Measurements from ENCODE around the gene GABRR2.
"Not testable (repeated sequence)": the region's sequence is repeated elsewhere in the genome, so short reads cannot be mapped to it uniquely, and the experiment has no call there.

The GABRR2 gene

DNA sequence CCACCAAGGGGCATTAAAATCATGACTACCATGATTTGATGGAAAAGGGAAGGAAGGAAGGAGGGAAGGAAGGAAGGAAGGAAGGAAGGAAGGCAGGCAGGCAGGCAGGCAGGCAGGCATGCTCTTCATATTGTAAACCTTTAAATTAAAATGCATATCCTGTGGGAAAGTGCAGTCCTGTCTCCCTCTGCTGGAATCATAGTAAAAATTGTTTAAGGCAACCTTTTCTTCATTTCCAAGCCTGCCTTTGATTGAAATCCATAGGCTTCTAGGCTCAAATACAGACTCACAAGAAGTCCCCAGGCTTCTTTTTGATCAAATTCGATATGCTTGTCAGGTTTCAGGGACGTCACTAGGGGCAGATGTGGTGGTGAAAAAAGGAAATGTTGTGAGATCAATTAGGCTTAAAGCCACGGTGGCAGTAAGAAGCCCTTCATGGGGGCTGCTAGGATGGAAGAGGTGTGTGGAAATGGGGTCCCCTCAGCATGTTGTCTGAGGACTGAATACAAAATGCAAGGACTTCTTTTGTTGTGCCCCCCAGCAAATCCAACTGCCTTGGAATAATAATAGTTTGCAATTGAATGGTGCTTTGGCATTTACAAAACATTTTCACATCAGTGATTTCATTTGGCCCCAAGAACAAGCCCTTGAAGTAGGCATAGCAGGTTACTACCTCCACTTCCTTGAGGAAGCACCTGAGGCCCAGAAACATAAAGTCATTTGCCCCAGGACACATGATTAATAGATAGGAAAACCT, 72.3 kb downstream of the GABRR2 start:
- TF ChIP-seq, protein P1, sequence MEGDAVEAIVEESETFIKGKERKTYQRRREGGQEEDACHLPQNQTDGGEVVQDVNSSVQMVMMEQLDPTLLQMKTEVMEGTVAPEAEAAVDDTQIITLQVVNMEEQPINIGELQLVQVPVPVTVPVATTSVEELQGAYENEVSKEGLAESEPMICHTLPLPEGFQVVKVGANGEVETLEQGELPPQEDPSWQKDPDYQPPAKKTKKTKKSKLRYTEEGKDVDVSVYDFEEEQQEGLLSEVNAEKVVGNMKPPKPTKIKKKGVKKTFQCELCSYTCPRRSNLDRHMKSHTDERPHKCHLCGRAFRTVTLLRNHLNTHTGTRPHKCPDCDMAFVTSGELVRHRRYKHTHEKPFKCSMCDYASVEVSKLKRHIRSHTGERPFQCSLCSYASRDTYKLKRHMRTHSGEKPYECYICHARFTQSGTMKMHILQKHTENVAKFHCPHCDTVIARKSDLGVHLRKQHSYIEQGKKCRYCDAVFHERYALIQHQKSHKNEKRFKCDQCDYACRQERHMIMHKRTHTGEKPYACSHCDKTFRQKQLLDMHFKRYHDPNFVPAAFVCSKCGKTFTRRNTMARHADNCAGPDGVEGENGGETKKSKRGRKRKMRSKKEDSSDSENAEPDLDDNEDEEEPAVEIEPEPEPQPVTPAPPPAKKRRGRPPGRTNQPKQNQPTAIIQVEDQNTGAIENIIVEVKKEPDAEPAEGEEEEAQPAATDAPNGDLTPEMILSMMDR (IDR thresholded peaks at IDR 0.05; ENCODE audit: low read length, missing control alignments): peak; percentile 60
- DNase-seq (ENCODE audit: low read depth): peak; percentile 79
- no peak overlapping the region for H3K4me3 ChIP-seq (replicated peaks; ENCODE audit: low read depth, low read length)

DNA sequence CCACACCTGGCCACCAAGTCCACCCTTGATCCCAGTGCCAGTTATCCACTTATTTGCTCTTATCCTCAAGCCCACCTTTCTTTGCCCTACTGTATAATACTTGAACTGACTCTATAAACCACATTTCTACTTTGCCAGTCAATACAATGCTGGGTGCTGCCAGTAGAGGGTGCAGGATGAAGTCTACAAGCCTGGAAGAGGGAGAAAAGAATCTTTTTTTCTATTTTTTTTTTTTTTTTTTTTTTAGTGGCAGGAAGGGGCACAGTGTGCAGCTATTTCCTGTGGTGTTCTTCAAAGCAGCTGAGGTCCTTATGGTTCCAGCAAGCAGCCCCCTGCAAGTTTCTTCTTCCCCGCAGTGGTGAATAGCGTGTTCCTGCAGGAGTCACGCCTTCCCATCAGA, 75.8 kb downstream of the GABRR2 start:
- no peak for DNase-seq (ENCODE audit: low read depth)
- H3K4me3 ChIP-seq (replicated peaks; ENCODE audit: low read depth, low read length): no peak overlapping the region
- TF ChIP-seq, protein P1 (IDR thresholded peaks at IDR 0.05; ENCODE audit: low read length, missing control alignments): peak; percentile 46

DNA sequence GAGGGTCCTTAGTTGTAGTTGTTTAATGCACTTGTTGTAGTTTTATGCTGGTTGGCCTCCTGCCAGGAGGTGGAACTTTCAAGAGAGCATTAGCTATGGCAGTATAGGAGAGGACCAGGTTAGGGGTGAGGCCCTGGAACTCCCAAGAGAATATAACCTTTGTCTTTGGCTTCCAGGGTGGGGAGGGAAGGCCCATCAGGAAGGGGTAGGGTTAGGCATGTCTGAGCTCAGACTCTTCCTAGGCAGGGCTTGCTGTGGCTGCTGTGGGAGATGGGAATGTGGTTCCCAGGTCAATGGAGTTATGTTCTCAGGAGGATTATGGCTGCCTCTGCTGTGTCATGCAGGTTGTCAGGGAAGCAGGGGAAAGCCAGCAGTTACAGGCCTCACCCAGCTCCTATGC, 77.9 kb downstream of the GABRR2 start:
- no peak for DNase-seq (ENCODE audit: low read depth)
- TF ChIP-seq, protein P1 (IDR thresholded peaks at IDR 0.05; ENCODE audit: low read length, missing control alignments): no peak
- no peak overlapping the region for H3K4me3 ChIP-seq (replicated peaks; ENCODE audit: low read depth, low read length)

DNA sequence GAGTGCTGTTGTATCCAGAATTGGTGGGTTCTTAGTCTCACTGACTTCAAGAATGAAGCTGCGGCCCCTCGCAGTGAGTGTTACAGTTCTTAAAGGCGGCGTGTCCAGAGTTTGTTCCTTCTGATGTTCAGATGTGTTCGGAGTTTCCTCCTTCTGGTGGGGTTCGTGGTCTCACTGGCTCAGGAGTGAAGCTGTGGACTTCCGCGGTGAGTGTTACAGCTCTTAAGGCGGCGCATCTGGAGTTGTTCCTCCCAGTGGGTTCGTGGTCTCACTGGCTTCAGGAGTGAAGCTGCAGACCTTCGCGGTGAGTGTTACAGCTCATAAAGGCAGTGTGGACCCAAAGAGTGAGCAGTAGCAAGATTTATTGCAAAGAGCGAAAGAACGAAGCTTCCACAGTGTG, 81.5 kb downstream of the GABRR2 start:
- DNase-seq (ENCODE audit: low read depth); H3K4me3 ChIP-seq (replicated peaks; ENCODE audit: low read depth, low read length): not testable (repeated sequence)

DNA sequence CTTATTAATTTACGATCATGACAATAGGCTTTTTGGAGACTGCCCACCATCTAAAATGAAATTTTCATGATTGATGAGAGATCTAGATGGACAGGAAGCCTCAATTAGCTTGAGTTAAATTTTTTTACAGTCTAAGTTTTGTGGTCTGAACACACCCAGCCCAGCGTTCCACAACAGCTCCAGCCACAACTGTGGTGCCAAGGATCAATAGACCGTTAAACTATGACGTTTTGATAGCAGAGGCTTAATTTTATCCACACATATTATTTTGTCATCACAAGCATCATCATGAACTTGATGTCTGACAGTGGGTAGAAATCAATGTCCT, 92.4 kb downstream of the GABRR2 start:
- TF ChIP-seq, protein P1 (IDR thresholded peaks at IDR 0.05; ENCODE audit: low read length, missing control alignments): no peak
- H3K4me3 ChIP-seq (replicated peaks; ENCODE audit: low read depth, low read length): no peak overlapping the region
- DNase-seq (ENCODE audit: low read depth): no peak

DNA sequence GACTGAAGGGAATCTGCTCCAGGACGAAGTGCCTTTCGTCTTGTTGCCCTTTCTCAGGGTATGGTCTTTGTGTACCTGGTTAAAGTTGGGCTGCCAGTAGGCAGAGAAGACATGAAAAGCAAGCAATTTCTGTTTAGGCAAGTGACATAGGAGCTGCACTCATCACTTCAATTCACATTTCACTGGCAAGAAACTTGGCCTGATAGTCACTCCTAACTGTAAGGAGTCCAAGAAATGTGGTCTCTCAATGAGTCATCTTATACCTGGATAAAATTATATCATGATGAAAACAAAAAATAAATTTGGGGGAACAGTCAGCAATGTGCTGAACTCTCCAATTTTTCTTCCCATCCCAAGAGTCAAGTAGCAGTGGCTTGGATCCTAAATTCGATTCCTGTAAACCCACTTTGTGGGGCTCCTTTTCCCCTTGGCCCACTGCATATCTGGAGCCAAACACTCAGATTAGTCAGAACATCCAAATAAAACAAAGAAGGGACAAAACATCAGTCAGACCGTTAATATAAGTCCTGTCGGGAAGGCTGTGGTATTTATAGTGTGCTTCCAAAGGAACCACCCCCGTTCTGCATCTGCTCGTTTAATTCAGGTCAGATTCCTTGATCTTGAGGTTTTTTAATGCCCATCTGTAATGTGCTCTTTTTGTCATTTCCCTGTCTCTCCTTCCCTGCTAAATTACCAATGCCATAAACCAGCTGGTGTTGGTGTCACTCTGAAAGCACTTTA, 93.0 kb downstream of the GABRR2 start:
- DNase-seq (ENCODE audit: low read depth): peak; percentile 28
- no peak overlapping the region for H3K4me3 ChIP-seq (replicated peaks; ENCODE audit: low read depth, low read length)
- TF ChIP-seq, protein P1 (IDR thresholded peaks at IDR 0.05; ENCODE audit: low read length, missing control alignments): no peak

DNA sequence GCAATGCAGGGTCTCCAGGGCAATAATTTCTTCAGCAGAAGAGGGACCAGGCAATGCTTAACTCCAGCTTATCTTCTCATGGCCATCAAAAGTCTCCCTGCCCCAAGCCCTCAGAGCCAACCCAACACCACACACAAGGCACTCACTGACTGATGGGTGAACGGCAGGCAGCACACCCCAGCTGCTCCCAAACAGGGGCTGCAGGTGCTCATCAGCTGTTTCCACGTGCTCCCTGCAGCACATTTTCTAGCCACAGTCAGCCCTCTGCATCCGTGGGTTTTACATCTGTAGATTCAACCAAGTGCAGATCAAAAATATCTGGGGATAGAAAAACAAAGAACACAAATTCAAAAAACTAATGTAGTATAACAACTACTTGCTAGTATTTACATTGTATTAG, 94.0 kb downstream of the GABRR2 start:
- DNase-seq (ENCODE audit: low read depth): no peak
- H3K4me3 ChIP-seq (replicated peaks; ENCODE audit: low read depth, low read length): no peak overlapping the region
- TF ChIP-seq, protein P1 (IDR thresholded peaks at IDR 0.05; ENCODE audit: low read length, missing control alignments): no peak

Data from fibroblast of pulmonary artery (primary cell).